B cell (primary cell): ENCODE data around the gene GLG1. TPM values are rescaled to one million over a fixed set of nuclear protein-coding genes. Genes with fewer than 3 reads are reported as not detected.
A peak's percentile ranks its signal among the peaks of the same experiment; 100 is the strongest.

Source experiments
- ATAC-seq: fragments of 200-7000 bp; cut with Tn5 transposase; one replicate; pipeline ENCODE4 v1.10.0; 2021; ENCODE audit warnings: low read depth, mild to moderate bottlenecking, moderate number of reproducible peaks, moderate library complexity
- CTCF ChIA-PET: fragments of 350-600 bp; sonication (Branson Sonifier 250); formaldehyde crosslinking; loops from one replicate; lab custom pipeline; 2021; ENCODE audit warnings: antibody characterized with exemption, inconsistent platforms; lab: Charles Lee
- POLR2A ChIA-PET: fragments of 350-600 bp; sonication (Branson Sonifier 250); formaldehyde crosslinking; loops from one replicate; lab custom pipeline; 2021; ENCODE audit warnings: antibody characterized with exemption; lab: Charles Lee
- DNase-seq: peaks from one replicate; pipeline ENCODE4 v3.0.0; 2013
- H2AFZ ChIP-seq: 2 replicates; pipeline ENCODE4 v1.6.1; 2012; ENCODE audit warnings: mild to moderate bottlenecking, low read depth, low read length; ENCODE audit not compliant: insufficient read depth, poor library complexity, severe bottlenecking
- H3K27ac ChIP-seq, 2 donors: 1 replicate in 1 of 2; 2 replicates in 1 of 2; pipeline ENCODE4 v1.5.1; 2012 to 2013; ENCODE audit warnings: low read length in 2 of 2, mild to moderate bottlenecking in 2 of 2, moderate library complexity in 1 of 2
- H3K27me3 ChIP-seq, 4 experiments: fragments of 200-600 bp in 1 of 4; sonication (generic) in 1 of 4; replicated peaks in 1 of 4; 1 replicate in 2 of 4; 2 replicates in 2 of 4; pipeline versions ENCODE4 v1.6.1 to v1.7.0; 2013 to 2016; ENCODE audit warnings: low read length in 3 of 4, mild to moderate bottlenecking in 2 of 4, mixed read lengths in 1 of 4, moderate library complexity in 1 of 4; ENCODE audit not compliant: insufficient read depth in 4 of 4, control insufficient read depth in 3 of 4; ENCODE audit errors: control extremely low read depth in 1 of 4
- H3K36me3 ChIP-seq, 2 experiments: replicated peaks in 1 of 2; 1 replicate in 1 of 2; 2 replicates in 1 of 2; pipeline versions ENCODE4 v1.6.1 to v1.7.1; 2013; ENCODE audit warnings: low read length in 1 of 2; ENCODE audit not compliant: insufficient read depth in 2 of 2, control insufficient read depth in 1 of 2; ENCODE audit errors: control extremely low read depth in 1 of 2, extremely low read depth in 1 of 2
- H3K4me1 ChIP-seq, 2 donors: fragments of 200-600 bp in 1 of 2; sonication (generic) in 1 of 2; 1 replicate in 1 of 2; 2 replicates in 1 of 2; pipeline versions ENCODE4 v1.5.1 to v1.6.1; 2013 to 2017; ENCODE audit warnings: low read length in 2 of 2; ENCODE audit not compliant: control insufficient read depth in 2 of 2, insufficient read depth in 2 of 2
- H3K4me2 ChIP-seq: replicated peaks from 2 replicates; pipeline ENCODE3; 2012; ENCODE audit warnings: mild to moderate bottlenecking, low read depth, low read length; ENCODE audit not compliant: poor library complexity, severe bottlenecking
- H3K4me3 ChIP-seq, 5 experiments: fragments of 200-600 bp in 1 of 5; sonication (generic) in 1 of 5; 1 replicate in 3 of 5; 2 replicates in 2 of 5; pipeline versions ENCODE4 v1.5.1 to v1.7.0; 2011 to 2016; ENCODE audit warnings: low read length in 4 of 5, mild to moderate bottlenecking in 4 of 5, low read depth in 2 of 5, control low read depth in 1 of 5, moderate library complexity in 1 of 5; ENCODE audit not compliant: insufficient read depth in 1 of 5; ENCODE audit errors: control extremely low read depth in 1 of 5, extremely low read depth in 1 of 5
- H3K79me2 ChIP-seq: fragments of 200-600 bp; sonication (generic); one replicate; pipeline ENCODE4 v1.6.0; 2016; ENCODE audit warnings: low read length; ENCODE audit not compliant: control insufficient read depth, insufficient read depth
- H3K9ac ChIP-seq: fragments of 200-600 bp; sonication (generic); 2 replicates; pipeline ENCODE4 v1.6.1; 2017; ENCODE audit warnings: mild to moderate bottlenecking, low read length, moderate library complexity
- H3K9me3 ChIP-seq, 3 donors: one replicate each; pipeline versions ENCODE4 v1.6.1 to v1.7.1; 2013; ENCODE audit warnings: low read length in 2 of 3; ENCODE audit not compliant: control insufficient read depth in 2 of 3, insufficient read depth in 1 of 3; ENCODE audit errors: control extremely low read depth in 1 of 3
- H4K20me1 ChIP-seq: 2 replicates; pipeline ENCODE4 v1.6.0; 2012; ENCODE audit warnings: mild to moderate bottlenecking, low read length; ENCODE audit not compliant: insufficient read depth, control insufficient read depth, poor library complexity, severe bottlenecking
- H3K27ac Mint-ChIP-seq: one replicate; pipeline ENCODE4 v1.8.0; 2021; ENCODE audit warnings: mixed read lengths
- H3K27me3 Mint-ChIP-seq: one replicate; pipeline ENCODE4 v1.8.0; 2021; ENCODE audit warnings: mixed read lengths
- H3K4me1 Mint-ChIP-seq: one replicate; pipeline ENCODE4 v1.8.0; 2021; ENCODE audit warnings: mixed read lengths
- H3K4me3 Mint-ChIP-seq: one replicate; pipeline ENCODE4 v1.8.0; 2021; ENCODE audit warnings: mixed read lengths
- H3K9me3 Mint-ChIP-seq: one replicate; pipeline ENCODE4 v1.8.0; 2022; ENCODE audit warnings: mixed read lengths; ENCODE audit not compliant: insufficient read depth
- EZH2 ChIP-seq: IDR thresholded peaks from 2 replicates; pipeline ENCODE4 v1.6.1; 2012; ENCODE audit warnings: borderline replicate concordance, low read depth, mild to moderate bottlenecking, moderate library complexity, low read length; ENCODE audit not compliant: insufficient read depth, poor library complexity, severe bottlenecking
- WGBS: methylation state at CpG from one replicate; pipeline ENCODE4 v1.1.5; 2013; ENCODE audit warnings: missing lambda C conversion rate; ENCODE audit not compliant: insufficient coverage; 5-methylcytosine and 5-hydroxymethylcytosine counted together
- intact Hi-C: fragments of 100-400 bp; cut with micrococcal nuclease; formaldehyde crosslinking; loops from one replicate; pipeline ENCODE4 v1.10.0; 2022
- polyA plus RNA-seq: library from polyadenylated mRNA; depleted of rRNA; stranded (reverse); fragments of >200 nt; gene quantifications from 2 replicates; pipeline ENCODE4 v1.2.3, GENCODE V29; 2012
- total RNA-seq, 2 donors: library from RNA; stranded (reverse); fragments of 120-200 nt in 1 of 2; gene quantifications; 1 replicate in 1 of 2; 2 replicates in 1 of 2; pipeline versions ENCODE4 v1.2.3 to v1.2.4, GENCODE V29; 2013 to 2022
- TF ChIP-seq, protein P1 (sequence below): fragments of 200-600 bp; IDR thresholded peaks from one replicate; pipeline ENCODE4 v1.8.0; 2022; ENCODE audit warnings: antibody characterized with exemption, mild to moderate bottlenecking

GLG1 gene
- total and polyA plus RNA-seq, 2 donors (not counting 1 experiment from before 2014, with no cell fraction given): 28.3 to 114 TPM

DNA sequence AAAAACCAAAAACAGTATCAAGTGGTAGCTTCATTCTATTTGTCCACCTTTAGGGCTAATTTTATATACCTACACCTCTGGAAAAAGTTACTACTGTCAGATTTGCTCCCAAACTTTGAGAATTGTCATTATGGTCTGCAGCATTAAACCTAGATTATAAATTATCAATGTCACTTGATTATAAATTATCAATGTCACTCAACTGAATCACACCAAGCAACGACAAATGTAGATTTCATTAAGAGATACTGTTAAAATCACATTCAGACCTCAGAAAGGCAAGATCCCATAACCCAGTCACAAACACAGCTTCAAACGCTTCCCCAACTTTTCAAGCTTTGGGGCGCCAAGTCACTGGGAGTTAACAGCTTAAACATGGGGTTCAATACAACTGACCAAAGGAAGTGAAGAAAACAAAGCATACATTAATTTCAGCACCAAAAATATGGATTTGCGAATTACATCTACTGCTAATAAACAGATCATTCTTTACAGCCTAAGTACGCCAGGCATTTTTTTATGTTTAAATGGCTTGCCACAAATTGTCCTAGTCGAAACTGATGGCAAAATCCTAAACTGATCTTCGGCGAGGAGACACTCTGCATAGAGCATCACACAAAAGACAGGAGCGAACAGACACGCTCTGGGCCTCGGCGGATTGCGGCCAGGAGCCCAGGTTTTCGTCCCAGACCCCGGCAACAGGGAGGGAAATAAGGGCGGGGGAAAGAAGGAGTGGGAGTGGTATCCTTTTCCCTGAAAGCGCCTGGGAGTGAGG is 981 bp downstream of the GLG1 start:
- POLR2A ChIA-PET: interaction anchor here (1.2 kb wide), 1 partner anchor 61 kb away, joined by 6 read pairs; the partner anchor contains the start of gene RFWD3
- peaks cover 0 to 3% (median 0%) of the 10 kb centered on the region in 3 donors for H3K9me3 ChIP-seq
- H3K36me3 ChIP-seq: no peaks in the 10 kb centered on the region
- peak overlapping the region; percentile 94 for H3K9ac ChIP-seq
- Mint-ChIP-seq H3K4me1 (peaks cover 48% of the 10 kb centered on the region), H3K9me3 (no peaks in the 10 kb centered on the region), H3K27me3 (no peaks in the 10 kb centered on the region), H3K4me3 (peak overlapping the region; percentile 90), H3K27ac (peak overlapping the region; percentile 82)
- H2AFZ ChIP-seq: peak overlapping the region; percentile 96
- peak overlapping the region; percentile 61 to 99 (median 93) for H3K4me3 ChIP-seq
- CTCF ChIA-PET: interaction anchor here (0.9 to 2.5 kb wide), 4 partner anchors 11 to 61 kb away, joined by 3 to 6 read pairs (median 4); partner anchors contain the start of gene RFWD3
- H3K4me2 ChIP-seq: peak overlapping the region; percentile 82
- no peaks in the 10 kb centered on the region for H3K27me3 ChIP-seq
- H3K4me1 ChIP-seq: peaks cover 34 to 36% of the 10 kb centered on the region in 2 donors
- no peak for DNase-seq
- peaks cover 64% of the 10 kb centered on the region for H3K79me2 ChIP-seq
- WGBS: 6% methylated on average over 16 of the region's 17 CpGs
- H3K27ac ChIP-seq: peak overlapping the region; percentile 87 to 92
- no peak for TF ChIP-seq EZH2
- TF ChIP-seq, protein P1, sequence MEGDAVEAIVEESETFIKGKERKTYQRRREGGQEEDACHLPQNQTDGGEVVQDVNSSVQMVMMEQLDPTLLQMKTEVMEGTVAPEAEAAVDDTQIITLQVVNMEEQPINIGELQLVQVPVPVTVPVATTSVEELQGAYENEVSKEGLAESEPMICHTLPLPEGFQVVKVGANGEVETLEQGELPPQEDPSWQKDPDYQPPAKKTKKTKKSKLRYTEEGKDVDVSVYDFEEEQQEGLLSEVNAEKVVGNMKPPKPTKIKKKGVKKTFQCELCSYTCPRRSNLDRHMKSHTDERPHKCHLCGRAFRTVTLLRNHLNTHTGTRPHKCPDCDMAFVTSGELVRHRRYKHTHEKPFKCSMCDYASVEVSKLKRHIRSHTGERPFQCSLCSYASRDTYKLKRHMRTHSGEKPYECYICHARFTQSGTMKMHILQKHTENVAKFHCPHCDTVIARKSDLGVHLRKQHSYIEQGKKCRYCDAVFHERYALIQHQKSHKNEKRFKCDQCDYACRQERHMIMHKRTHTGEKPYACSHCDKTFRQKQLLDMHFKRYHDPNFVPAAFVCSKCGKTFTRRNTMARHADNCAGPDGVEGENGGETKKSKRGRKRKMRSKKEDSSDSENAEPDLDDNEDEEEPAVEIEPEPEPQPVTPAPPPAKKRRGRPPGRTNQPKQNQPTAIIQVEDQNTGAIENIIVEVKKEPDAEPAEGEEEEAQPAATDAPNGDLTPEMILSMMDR: no peak
- no peak for ATAC-seq
- intact Hi-C loops: loop anchor here (2.0 kb wide), 2 partner anchors 379 to 543 kb away; partner anchors contain the start of genes WDR59 and ZFP1
- no peaks in the 10 kb centered on the region for H4K20me1 ChIP-seq

DNA sequence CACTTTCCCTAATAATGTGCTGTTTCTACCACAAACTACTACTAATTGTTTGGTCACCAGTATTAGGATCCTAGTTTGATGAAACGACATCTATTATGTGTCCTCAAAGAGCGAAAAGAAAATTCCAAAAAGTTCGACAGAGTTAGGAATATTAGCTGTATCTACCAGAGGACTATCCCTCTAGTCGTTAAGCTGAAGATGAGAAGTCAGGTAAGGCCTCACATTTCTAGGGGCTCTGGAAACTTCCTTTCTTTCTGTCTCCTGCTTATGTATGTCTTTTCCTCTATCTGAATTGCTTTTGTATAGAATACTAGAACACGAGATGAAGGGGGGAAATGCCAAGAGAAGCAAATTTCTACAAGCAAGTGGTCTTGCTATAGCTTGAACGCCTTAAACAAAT is 1.6 kb downstream of the GLG1 start:
- H3K4me1 ChIP-seq: peaks cover 40 to 42% of the 10 kb centered on the region in 2 donors
- no peak for DNase-seq
- Mint-ChIP-seq H3K4me3 (peak overlapping the region; percentile 90), H3K27me3 (no peaks in the 10 kb centered on the region), H3K27ac (peak overlapping the region; percentile 44), H3K4me1 (peaks cover 52% of the 10 kb centered on the region), H3K9me3 (no peaks in the 10 kb centered on the region)
- H3K27me3 ChIP-seq: no peaks in the 10 kb centered on the region
- H2AFZ ChIP-seq: no peak overlapping the region
- no peaks in the 10 kb centered on the region for H3K36me3 ChIP-seq
- H3K4me3 ChIP-seq: peak overlapping the region in 3 of 5 experiments; percentile 8 to 93 (median 83)
- H3K9ac ChIP-seq: peak overlapping the region; percentile 94
- no peak for ATAC-seq
- H3K9me3 ChIP-seq: peaks cover 0 to 3% (median 0%) of the 10 kb centered on the region in 3 donors
- H3K79me2 ChIP-seq: peaks cover 70% of the 10 kb centered on the region
- intact Hi-C loops: no loop called here
- H3K27ac ChIP-seq: peak overlapping the region in 1 of 2 donors; percentile 92
- H3K4me2 ChIP-seq: peak overlapping the region; percentile 82
- no peak for TF ChIP-seq EZH2
- TF ChIP-seq, protein P1: no peak
- WGBS: 86% methylated on average over 3 of the region's 6 CpGs
- CTCF ChIA-PET: interaction anchor here (0.9 to 2.5 kb wide), 2 partner anchors 11 to 17 kb away, joined by 3 to 6 read pairs; no protein-coding TSS in a partner anchor
- POLR2A ChIA-PET: no interaction called here
- H4K20me1 ChIP-seq: no peaks in the 10 kb centered on the region
